GM23338 (cell line): ENCODE measurements around the gene IGDCC3. TPM values are rescaled to one million over a fixed set of nuclear protein-coding genes. Genes with fewer than 3 reads are reported as not detected.

Experiments used
- ATAC-seq: fragments of 200-7000 bp; cut with Tn5 transposase; 3 replicates; pipeline ENCODE4 v1.9.1; 2020
- DNase-seq: peaks from one replicate; pipeline ENCODE4 v3.0.0-alpha.2; 2015; ENCODE audit warnings: low spot score
- H2AFZ ChIP-seq: fragments of 200-600 bp; sonication (generic); 2 replicates; pipeline ENCODE4 v1.8.0; 2016; ENCODE audit warnings: antibody characterized with exemption, mild to moderate bottlenecking, moderate library complexity
- H3F3A ChIP-seq: fragments of 200-600 bp; sonication (generic); replicated peaks from 2 replicates; pipeline ENCODE4 v1.8.0; 2017; ENCODE audit warnings: antibody characterized with exemption, mixed run types, low read depth
- H3K27ac ChIP-seq: fragments of 200-600 bp; sonication (generic); 2 replicates; pipeline ENCODE4 v1.6.1; 2016; ENCODE audit warnings: low read depth
- H3K27me3 ChIP-seq: fragments of 200-600 bp; sonication (generic); 2 replicates; pipeline ENCODE4 v1.8.0; 2016; ENCODE audit warnings: mild to moderate bottlenecking, mixed run types, moderate library complexity; ENCODE audit not compliant: insufficient read depth
- H3K36me3 ChIP-seq: fragments of 200-600 bp; sonication (generic); 2 replicates; pipeline ENCODE4 v1.8.0; 2016; ENCODE audit warnings: mild to moderate bottlenecking; ENCODE audit not compliant: insufficient read depth
- H3K4me1 ChIP-seq: fragments of 200-600 bp; sonication (generic); 2 replicates; pipeline ENCODE4 v1.8.0; 2016; ENCODE audit warnings: mild to moderate bottlenecking, moderate library complexity; ENCODE audit not compliant: insufficient read depth
- H3K4me2 ChIP-seq: fragments of 200-600 bp; sonication (generic); 2 replicates; pipeline ENCODE4 v1.7.1; 2017; ENCODE audit warnings: mixed run types
- H3K4me3 ChIP-seq: fragments of 200-600 bp; sonication (generic); 2 replicates; pipeline ENCODE4 v1.6.1; 2016; ENCODE audit warnings: mixed run types
- H3K79me2 ChIP-seq: fragments of 200-600 bp; sonication (generic); replicated peaks from 2 replicates; pipeline ENCODE4 v1.8.0; 2017; ENCODE audit warnings: mild to moderate bottlenecking; ENCODE audit not compliant: insufficient read depth
- H3K9me2 ChIP-seq: fragments of 200-600 bp; sonication (generic); 2 replicates; pipeline ENCODE4 v1.8.0; 2017; ENCODE audit not compliant: insufficient read depth
- H4K20me1 ChIP-seq: fragments of 200-600 bp; sonication (generic); replicated peaks from 2 replicates; pipeline ENCODE4 v1.8.0; 2017; ENCODE audit warnings: mild to moderate bottlenecking; ENCODE audit not compliant: insufficient read depth
- H3K27ac Mint-ChIP-seq: 2 replicates; pipeline ENCODE4 v1.8.0; 2020; ENCODE audit warnings: inconsistent platforms, mild to moderate bottlenecking, moderate library complexity, mixed read lengths
- H3K27me3 Mint-ChIP-seq: 3 replicates; pipeline ENCODE4 v1.8.0; 2022; ENCODE audit warnings: low read depth, mild to moderate bottlenecking, moderate library complexity, mixed read lengths, inconsistent platforms; ENCODE audit not compliant: insufficient read depth, poor library complexity
- H3K36me3 Mint-ChIP-seq: 3 replicates; pipeline ENCODE4 v1.8.0; 2021; ENCODE audit warnings: low read depth, mild to moderate bottlenecking, inconsistent platforms, moderate library complexity, mixed read lengths
- H3K4me1 Mint-ChIP-seq: 3 replicates; pipeline ENCODE4 v1.8.0; 2020; ENCODE audit warnings: mild to moderate bottlenecking, inconsistent platforms, mixed read lengths
- H3K4me3 Mint-ChIP-seq: 3 replicates; pipeline ENCODE4 v1.8.0; 2021; ENCODE audit warnings: moderate library complexity, mild to moderate bottlenecking, inconsistent platforms, mixed read lengths
- H3K9me3 Mint-ChIP-seq: 3 replicates; pipeline ENCODE4 v1.8.0; 2020; ENCODE audit warnings: moderate library complexity, mild to moderate bottlenecking, inconsistent platforms, mixed read lengths
- CREB1 ChIP-seq: fragments of 250-450 bp; sonication (Bioruptor Pico); IDR thresholded peaks from 2 replicates; pipeline ENCODE4 v1.5.0; 2020; ENCODE audit warnings: low read depth, mild to moderate bottlenecking, moderate library complexity
- ETS1 ChIP-seq: IDR thresholded peaks from 2 replicates; pipeline ENCODE4 v1.6.1; 2016; ENCODE audit warnings: antibody characterized with exemption
- EZH2 ChIP-seq: fragments of 200-600 bp; sonication (generic); IDR thresholded peaks from one replicate; pipeline ENCODE4 v1.8.0; 2017; ENCODE audit warnings: antibody characterized with exemption, mild to moderate bottlenecking, low read depth; ENCODE audit not compliant: unreplicated experiment
- EZH2phosphoT487 ChIP-seq: fragments of 200-600 bp; sonication (generic); IDR thresholded peaks from one replicate; pipeline ENCODE4 v1.8.1; 2018; ENCODE audit warnings: antibody characterized with exemption; ENCODE audit not compliant: unreplicated experiment
- JUNB ChIP-seq: IDR thresholded peaks from one replicate; pipeline ENCODE4 v1.6.1; 2016; ENCODE audit warnings: antibody characterized with exemption; ENCODE audit not compliant: unreplicated experiment
- NANOG ChIP-seq: IDR thresholded peaks from 2 replicates; pipeline ENCODE4 v1.6.1; 2016; ENCODE audit warnings: antibody characterized with exemption, borderline replicate concordance
- STAT1 ChIP-seq: IDR thresholded peaks from one replicate; pipeline ENCODE4 v1.6.1; 2016; ENCODE audit warnings: antibody characterized with exemption; ENCODE audit not compliant: unreplicated experiment
- ZNF114 ChIP-seq: fragments of 250-450 bp; sonication (Bioruptor Pico); IDR thresholded peaks from 2 replicates; pipeline ENCODE4 v1.5.0; 2020; ENCODE audit warnings: mild to moderate bottlenecking, moderate library complexity
- ZNF331 ChIP-seq: fragments of 250-450 bp; sonication (Bioruptor Pico); IDR thresholded peaks from 2 replicates; pipeline ENCODE4 v1.5.0; 2020; ENCODE audit warnings: low read depth, mild to moderate bottlenecking, moderate library complexity
- polyA plus RNA-seq: library from polyadenylated mRNA; unstranded; fragments of >200 nt; fragmentation: Nextera tagmentation; extraction: Ambion mirVana; gene quantifications from 2 replicates; pipeline ENCODE4 v1.2.1, GENCODE V29; 2016
- total RNA-seq: library from RNA; depleted of rRNA; stranded (reverse); fragments of >200 nt; shearing (Covaris generic); gene quantifications from 2 replicates; pipeline ENCODE4 v1.2.3, GENCODE V29; 2014
- TF ChIP-seq, protein P1 (sequence below), 2 experiments: fragments of 200-600 bp in 1 of 2; sonication (generic) in 1 of 2; conservative IDR thresholded peaks; 2 replicates each; pipeline versions ENCODE4 v1.5.1 to v1.6.1; 2016 to 2017; ENCODE audit warnings: antibody characterized with exemption in 2 of 2, low read depth in 2 of 2, mild to moderate bottlenecking in 2 of 2, moderate library complexity in 1 of 2

Gene IGDCC3
- total and polyA plus RNA-seq, 2 experiments from 2014 or later, result 15.3 to 30.7 TPM

DNA sequence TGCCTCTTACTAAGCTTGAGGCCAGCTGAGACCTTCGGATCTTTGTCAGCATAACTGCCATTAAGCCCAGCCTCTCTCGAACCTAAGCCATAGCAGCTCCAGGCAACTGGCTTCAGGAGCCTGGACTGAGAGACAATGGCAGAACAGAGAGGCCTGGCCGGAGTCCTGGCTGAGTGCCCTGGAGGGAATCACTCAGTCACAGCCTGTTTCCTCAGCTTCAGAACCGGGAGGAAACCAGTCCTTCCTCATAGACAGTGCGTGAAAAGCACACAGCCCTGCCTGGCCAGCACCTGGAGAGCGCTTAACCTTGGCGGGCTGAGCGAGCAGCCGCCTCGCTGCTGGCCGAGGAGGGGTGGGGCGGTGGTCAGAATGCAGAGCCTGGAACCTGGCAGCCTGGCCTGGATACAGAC, 51.7 kb downstream of the IGDCC3 start:
- H3K9me2 ChIP-seq, result no peaks in the 10 kb centered on the region

GRCh38 chr15:65323071-65323511, 54.7 kb downstream of the IGDCC3 start:
- Mint-ChIP-seq H3K9me3 (no peaks in the 10 kb centered on the region; the same call in 2 of the 3 replicates), H3K27ac (no peak overlapping the region), H3K4me1 (peaks cover 14% of the 10 kb centered on the region), H3K4me3 (no peak overlapping the region), H3K27me3 (peaks cover 6% of the 10 kb centered on the region), H3K36me3 (peaks cover 5% of the 10 kb centered on the region)
- Histone ChIP-seq H3K4me2 (no peak overlapping the region), H4K20me1 (no peaks in the 10 kb centered on the region), H3K27ac (no peak overlapping the region), H2AFZ (no peak overlapping the region), H3F3A (0 out of 2 replicates have a peak, but pooled peaks cover 6% of the 10 kb centered on the region), H3K9me2 (no peaks in the 10 kb centered on the region), H3K4me1 (peaks cover 8% of the 10 kb centered on the region; the same call in 1 of the 2 replicates), H3K79me2 (no peaks in the 10 kb centered on the region), H3K27me3 (no peaks in the 10 kb centered on the region), H3K36me3 (no peaks in the 10 kb centered on the region), H3K4me3 (no peak overlapping the region)
- DNase-seq (no peak), ATAC-seq (no peak)
- no peak for TF ChIP-seq ETS1
- TF ChIP-seq JUNB, result no peak
- no peak for TF ChIP-seq CREB1 (CRISPR knock-in tag)
- TF ChIP-seq ZNF114, result no peak
- TF ChIP-seq NANOG, result no peak
- no peak for TF ChIP-seq EZH2phosphoT487
- no peak for TF ChIP-seq EZH2
- TF ChIP-seq, protein P1, sequence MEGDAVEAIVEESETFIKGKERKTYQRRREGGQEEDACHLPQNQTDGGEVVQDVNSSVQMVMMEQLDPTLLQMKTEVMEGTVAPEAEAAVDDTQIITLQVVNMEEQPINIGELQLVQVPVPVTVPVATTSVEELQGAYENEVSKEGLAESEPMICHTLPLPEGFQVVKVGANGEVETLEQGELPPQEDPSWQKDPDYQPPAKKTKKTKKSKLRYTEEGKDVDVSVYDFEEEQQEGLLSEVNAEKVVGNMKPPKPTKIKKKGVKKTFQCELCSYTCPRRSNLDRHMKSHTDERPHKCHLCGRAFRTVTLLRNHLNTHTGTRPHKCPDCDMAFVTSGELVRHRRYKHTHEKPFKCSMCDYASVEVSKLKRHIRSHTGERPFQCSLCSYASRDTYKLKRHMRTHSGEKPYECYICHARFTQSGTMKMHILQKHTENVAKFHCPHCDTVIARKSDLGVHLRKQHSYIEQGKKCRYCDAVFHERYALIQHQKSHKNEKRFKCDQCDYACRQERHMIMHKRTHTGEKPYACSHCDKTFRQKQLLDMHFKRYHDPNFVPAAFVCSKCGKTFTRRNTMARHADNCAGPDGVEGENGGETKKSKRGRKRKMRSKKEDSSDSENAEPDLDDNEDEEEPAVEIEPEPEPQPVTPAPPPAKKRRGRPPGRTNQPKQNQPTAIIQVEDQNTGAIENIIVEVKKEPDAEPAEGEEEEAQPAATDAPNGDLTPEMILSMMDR (conservative IDR thresholded peaks at IDR 0.05; ENCODE audit: low read depth in 2 of 2), result no peak
- no peak for TF ChIP-seq ZNF331

More for the DNA sequence above, 51.7 kb downstream of the IGDCC3 start:
- peaks cover 8% of the 10 kb centered on the region; the same call in 1 of the 2 replicates for H3K4me1 ChIP-seq
- H2AFZ ChIP-seq, result no peak overlapping the region
- H3F3A ChIP-seq, result 0 out of 2 replicates have a peak, but pooled peaks cover 6% of the 10 kb centered on the region
- no peaks in the 10 kb centered on the region for H3K36me3 ChIP-seq
- Mint-ChIP-seq H3K4me3 (no peak overlapping the region), H3K36me3 (peaks cover 23% of the 10 kb centered on the region), H3K9me3 (no peaks in the 10 kb centered on the region; the same call in 2 of the 3 replicates), H3K4me1 (peaks cover 10% of the 10 kb centered on the region), H3K27ac (no peak overlapping the region), H3K27me3 (peaks cover 5% of the 10 kb centered on the region)
- peak; percentile 81 for ATAC-seq
- no peaks in the 10 kb centered on the region; the same call in 1 of the 2 replicates for H4K20me1 ChIP-seq
- no peak overlapping the region for H3K27ac ChIP-seq
- H3K27me3 ChIP-seq, result no peaks in the 10 kb centered on the region
- no peak overlapping the region for H3K4me3 ChIP-seq
- no peaks in the 10 kb centered on the region for H3K79me2 ChIP-seq
- peak; percentile 57 for DNase-seq
- TF ChIP-seq JUNB (no peak), STAT1 (no peak), NANOG (no peak), ZNF331 (no peak), CREB1 (CRISPR knock-in tag) (no peak)
- TF ChIP-seq, protein P1 (conservative IDR thresholded peaks at IDR 0.05; ENCODE audit: low read depth in 2 of 2), result no peak
- H3K4me2 ChIP-seq, result no peak overlapping the region
